ENCODE data around the gene MDK.

MDK gene

GRCh38 chr11:46351606-46352005 is 29.9 kb upstream of the MDK start:
- H3K4me1 ChIP-seq (ENCODE audit: control insufficient read depth, insufficient read depth, low read depth, low read length) = peaks cover 45% of the 10 kb centered on the region

GRCh38 chr11:46352063-46352841 is 29.2 kb upstream of the MDK start:
- H3K27ac ChIP-seq (ENCODE audit: low read length, poor library complexity, severe bottlenecking) = no peak overlapping the region
- no peak overlapping the region for H3K4ac ChIP-seq (ENCODE audit: low read depth in 1 of 2, low read length in 2 of 2)
- no peak overlapping the region for H2AFZ ChIP-seq (ENCODE audit: low read depth, low read length)
- H3K9me3 ChIP-seq (ENCODE audit: control insufficient read depth, low read length) = no peaks in the 10 kb centered on the region
- no peak overlapping the region for H2BK5ac ChIP-seq (ENCODE audit: low read depth, low read length, poor library complexity, severe bottlenecking)
- WGBS = 63% methylated on average over 33 of the region's 33 CpGs
- peak overlapping the region; percentile 8 for H4K8ac ChIP-seq (ENCODE audit: low read length)
- peaks cover 42% of the 10 kb centered on the region for H3K79me1 ChIP-seq (replicated peaks; ENCODE audit: low read length, poor library complexity, severe bottlenecking)
- no peak overlapping the region for H3K9ac ChIP-seq (ENCODE audit: low read length)
- H2AK5ac ChIP-seq (ENCODE audit: low read length, severe bottlenecking) = peak overlapping the region; percentile 78
- no peak overlapping the region for H2BK120ac ChIP-seq (ENCODE audit: low read depth, low read length)
- H3K18ac ChIP-seq (ENCODE audit: low read depth in 1 of 2, low read length in 2 of 2) = peak overlapping the region in 1 of 2 experiments; percentile 18
- peak overlapping the region in 1 of 2 experiments; percentile 21 for H3K14ac ChIP-seq (ENCODE audit: low read length in 2 of 2)
- peak; percentile 51 for DNase-seq
- H3K4me3 ChIP-seq (ENCODE audit: insufficient read depth in 1 of 2, low read depth in 1 of 2, low read length in 2 of 2) = no peak overlapping the region
- H3K27me3 ChIP-seq (ENCODE audit: control insufficient read depth in 1 of 2, insufficient read depth in 1 of 2, low read length in 2 of 2) = no peaks in the 10 kb centered on the region
- H3K23ac ChIP-seq (ENCODE audit: low read length in 2 of 2) = peak overlapping the region in 1 of 2 experiments; percentile 40
- no peak overlapping the region for H4K91ac ChIP-seq (ENCODE audit: low read length)
- no peak overlapping the region for H2BK15ac ChIP-seq (ENCODE audit: low read depth, poor library complexity, severe bottlenecking)
- peaks cover 0 to 27% of the 10 kb centered on the region in 2 experiments for H3K36me3 ChIP-seq (ENCODE audit: control insufficient read depth in 1 of 2, insufficient read depth in 2 of 2, low read depth in 1 of 2, low read length in 2 of 2)
- H3K4me1 ChIP-seq (ENCODE audit: control insufficient read depth, insufficient read depth, low read depth, low read length) = peaks cover 47% of the 10 kb centered on the region
- no peak overlapping the region for H3K4me2 ChIP-seq (ENCODE audit: low read length, poor library complexity, severe bottlenecking)
- peak overlapping the region in 1 of 2 experiments; percentile 51 for H2BK12ac ChIP-seq (ENCODE audit: low read length in 2 of 2)

More at GRCh38 chr11:46351606-46352005, 29.9 kb upstream of the MDK start:
- Histone ChIP-seq H3K27me3 (ENCODE audit: control insufficient read depth in 1 of 2, insufficient read depth in 1 of 2, low read length in 2 of 2) (no peaks in the 10 kb centered on the region), H2BK5ac (ENCODE audit: low read depth, low read length, poor library complexity, severe bottlenecking) (no peak overlapping the region), H3K4me2 (ENCODE audit: low read length, poor library complexity, severe bottlenecking) (no peak overlapping the region), H3K9me3 (ENCODE audit: control insufficient read depth, low read length) (no peaks in the 10 kb centered on the region), H4K8ac (ENCODE audit: low read length) (no peak overlapping the region), H2BK15ac (ENCODE audit: low read depth, poor library complexity, severe bottlenecking) (no peak overlapping the region), H3K79me1 (replicated peaks; ENCODE audit: low read length, poor library complexity, severe bottlenecking) (peaks cover 42% of the 10 kb centered on the region), H4K91ac (ENCODE audit: low read length) (no peak overlapping the region), H2BK12ac (ENCODE audit: low read length in 2 of 2) (no peak overlapping the region), H3K14ac (ENCODE audit: low read length in 2 of 2) (peak overlapping the region in 1 of 2 experiments; percentile 21), H3K23ac (ENCODE audit: low read length in 2 of 2) (no peak overlapping the region), H2AFZ (ENCODE audit: low read depth, low read length) (no peak overlapping the region), H3K27ac (ENCODE audit: low read length, poor library complexity, severe bottlenecking) (no peak overlapping the region), H2AK5ac (ENCODE audit: low read length, severe bottlenecking) (no peak overlapping the region), H3K4ac (ENCODE audit: low read depth in 1 of 2, low read length in 2 of 2) (no peak overlapping the region), H2BK120ac (ENCODE audit: low read depth, low read length) (no peak overlapping the region), H3K4me3 (ENCODE audit: insufficient read depth in 1 of 2, low read depth in 1 of 2, low read length in 2 of 2) (no peak overlapping the region), H3K9ac (ENCODE audit: low read length) (no peak overlapping the region), H3K18ac (ENCODE audit: low read depth in 1 of 2, low read length in 2 of 2) (no peak overlapping the region), H3K36me3 (ENCODE audit: control insufficient read depth in 1 of 2, insufficient read depth in 2 of 2, low read depth in 1 of 2, low read length in 2 of 2) (peaks cover 0 to 27% of the 10 kb centered on the region in 2 experiments)
- no peak for DNase-seq
- WGBS = 76% methylated on average over 4 of the region's 5 CpGs

GRCh38 chr11:46353698-46354097 is 27.8 kb upstream of the MDK start:
- Histone ChIP-seq H3K27me3 (ENCODE audit: control insufficient read depth in 1 of 2, insufficient read depth in 1 of 2, low read length in 2 of 2) (no peaks in the 10 kb centered on the region), H2BK5ac (ENCODE audit: low read depth, low read length, poor library complexity, severe bottlenecking) (no peak overlapping the region), H3K18ac (ENCODE audit: low read depth in 1 of 2, low read length in 2 of 2) (no peak overlapping the region), H2BK12ac (ENCODE audit: low read length in 2 of 2) (no peak overlapping the region), H3K23ac (ENCODE audit: low read length in 2 of 2) (no peak overlapping the region), H3K14ac (ENCODE audit: low read length in 2 of 2) (peak overlapping the region in 1 of 2 experiments; percentile 10), H2AK5ac (ENCODE audit: low read length, severe bottlenecking) (no peak overlapping the region), H2BK15ac (ENCODE audit: low read depth, poor library complexity, severe bottlenecking) (no peak overlapping the region), H3K4me1 (ENCODE audit: control insufficient read depth, insufficient read depth, low read depth, low read length) (peaks cover 44% of the 10 kb centered on the region), H3K9ac (ENCODE audit: low read length) (no peak overlapping the region), H3K4me2 (ENCODE audit: low read length, poor library complexity, severe bottlenecking) (no peak overlapping the region), H3K4me3 (ENCODE audit: insufficient read depth in 1 of 2, low read depth in 1 of 2, low read length in 2 of 2) (no peak overlapping the region), H3K9me3 (ENCODE audit: control insufficient read depth, low read length) (no peaks in the 10 kb centered on the region), H3K36me3 (ENCODE audit: control insufficient read depth in 1 of 2, insufficient read depth in 2 of 2, low read depth in 1 of 2, low read length in 2 of 2) (peaks cover 0 to 27% of the 10 kb centered on the region in 2 experiments), H3K4ac (ENCODE audit: low read depth in 1 of 2, low read length in 2 of 2) (no peak overlapping the region), H4K91ac (ENCODE audit: low read length) (peak overlapping the region; percentile 14), H4K8ac (ENCODE audit: low read length) (no peak overlapping the region), H2AFZ (ENCODE audit: low read depth, low read length) (no peak overlapping the region), H3K27ac (ENCODE audit: low read length, poor library complexity, severe bottlenecking) (no peak overlapping the region), H2BK120ac (ENCODE audit: low read depth, low read length) (no peak overlapping the region), H3K79me1 (replicated peaks; ENCODE audit: low read length, poor library complexity, severe bottlenecking) (peaks cover 36% of the 10 kb centered on the region)
- no peak for DNase-seq
- 66% methylated on average over 8 of the region's 9 CpGs for WGBS

GRCh38 chr11:46356924-46357482 is 24.5 kb upstream of the MDK start:
- peaks cover 0 to 20% of the 10 kb centered on the region in 2 experiments for H3K36me3 ChIP-seq (ENCODE audit: control insufficient read depth in 1 of 2, insufficient read depth in 2 of 2, low read depth in 1 of 2, low read length in 2 of 2)
- no peak overlapping the region for H3K4me2 ChIP-seq (ENCODE audit: low read length, poor library complexity, severe bottlenecking)
- no peak overlapping the region for H2BK120ac ChIP-seq (ENCODE audit: low read depth, low read length)
- peaks cover 25% of the 10 kb centered on the region for H3K79me1 ChIP-seq (replicated peaks; ENCODE audit: low read length, poor library complexity, severe bottlenecking)
- DNase-seq = peak; percentile 84
- H3K18ac ChIP-seq (ENCODE audit: low read depth in 1 of 2, low read length in 2 of 2) = peak overlapping the region; percentile 14 to 58
- H2BK5ac ChIP-seq (ENCODE audit: low read depth, low read length, poor library complexity, severe bottlenecking) = no peak overlapping the region
- no peak overlapping the region for H3K23ac ChIP-seq (ENCODE audit: low read length in 2 of 2)
- H3K14ac ChIP-seq (ENCODE audit: low read length in 2 of 2) = no peak overlapping the region
- H3K4ac ChIP-seq (ENCODE audit: low read depth in 1 of 2, low read length in 2 of 2) = no peak overlapping the region
- no peak overlapping the region for H3K4me3 ChIP-seq (ENCODE audit: insufficient read depth in 1 of 2, low read depth in 1 of 2, low read length in 2 of 2)
- H2AFZ ChIP-seq (ENCODE audit: low read depth, low read length) = no peak overlapping the region
- peak overlapping the region; percentile 74 for H3K27ac ChIP-seq (ENCODE audit: low read length, poor library complexity, severe bottlenecking)
- H3K4me1 ChIP-seq (ENCODE audit: control insufficient read depth, insufficient read depth, low read depth, low read length) = peaks cover 44% of the 10 kb centered on the region
- peak overlapping the region; percentile 17 to 28 for H2BK12ac ChIP-seq (ENCODE audit: low read length in 2 of 2)
- peak overlapping the region; percentile 48 for H2AK5ac ChIP-seq (ENCODE audit: low read length, severe bottlenecking)
- H3K27me3 ChIP-seq (ENCODE audit: control insufficient read depth in 1 of 2, insufficient read depth in 1 of 2, low read length in 2 of 2) = no peaks in the 10 kb centered on the region
- 81% methylated on average over 6 of the region's 7 CpGs for WGBS
- no peak overlapping the region for H2BK15ac ChIP-seq (ENCODE audit: low read depth, poor library complexity, severe bottlenecking)
- H4K8ac ChIP-seq (ENCODE audit: low read length) = peak overlapping the region; percentile 39
- H3K9ac ChIP-seq (ENCODE audit: low read length) = no peak overlapping the region
- no peak overlapping the region for H4K91ac ChIP-seq (ENCODE audit: low read length)
- no peaks in the 10 kb centered on the region for H3K9me3 ChIP-seq (ENCODE audit: control insufficient read depth, low read length)
